ENCODE measurements around the gene CHN1.

Gene CHN1

GRCh38 chr2:175011505-175011904, 6.3 kb upstream of the CHN1 start:
- no peaks in the 10 kb centered on the region for H3K4me1 ChIP-seq (ENCODE audit: control insufficient read depth, insufficient read depth, low read depth, low read length)
- H4K91ac ChIP-seq (ENCODE audit: low read length): no peak overlapping the region
- no peak overlapping the region for H2AK5ac ChIP-seq (ENCODE audit: low read length, severe bottlenecking)
- H3K27ac ChIP-seq (ENCODE audit: low read length, poor library complexity, severe bottlenecking): no peak overlapping the region
- H3K4me2 ChIP-seq (ENCODE audit: low read length, poor library complexity, severe bottlenecking): no peak overlapping the region
- WGBS: 79% methylated on average over 1 of the region's 1 CpG
- no peak overlapping the region for H2BK15ac ChIP-seq (ENCODE audit: low read depth, poor library complexity, severe bottlenecking)
- H3K36me3 ChIP-seq (ENCODE audit: control insufficient read depth in 1 of 2, insufficient read depth in 2 of 2, low read depth in 1 of 2, low read length in 2 of 2): no peaks in the 10 kb centered on the region
- H4K8ac ChIP-seq (ENCODE audit: low read length): no peak overlapping the region
- no peak overlapping the region for H2AFZ ChIP-seq (ENCODE audit: low read depth, low read length)
- no peaks in the 10 kb centered on the region for H3K9me3 ChIP-seq (ENCODE audit: control insufficient read depth, low read length)
- no peak for DNase-seq
- H2BK12ac ChIP-seq (ENCODE audit: low read length in 2 of 2): no peak overlapping the region
- no peak overlapping the region for H3K4me3 ChIP-seq (ENCODE audit: insufficient read depth in 1 of 2, low read depth in 1 of 2, low read length in 2 of 2)
- no peaks in the 10 kb centered on the region for H3K79me1 ChIP-seq (replicated peaks; ENCODE audit: low read length, poor library complexity, severe bottlenecking)
- H3K23ac ChIP-seq (ENCODE audit: low read length in 2 of 2): no peak overlapping the region
- no peak overlapping the region for H2BK120ac ChIP-seq (ENCODE audit: low read depth, low read length)
- H3K18ac ChIP-seq (ENCODE audit: low read depth in 1 of 2, low read length in 2 of 2): no peak overlapping the region
- no peak overlapping the region for H2BK5ac ChIP-seq (ENCODE audit: low read depth, low read length, poor library complexity, severe bottlenecking)
- peaks cover 15 to 16% of the 10 kb centered on the region in 2 experiments for H3K27me3 ChIP-seq (ENCODE audit: control insufficient read depth in 1 of 2, insufficient read depth in 1 of 2, low read length in 2 of 2)
- H3K14ac ChIP-seq (ENCODE audit: low read length in 2 of 2): no peak overlapping the region
- no peak overlapping the region for H3K9ac ChIP-seq (ENCODE audit: low read length)
- no peak overlapping the region for H3K4ac ChIP-seq (ENCODE audit: low read depth in 1 of 2, low read length in 2 of 2)

GRCh38 chr2:175010848-175011254, 5.7 kb upstream of the CHN1 start:
- H3K4ac ChIP-seq (ENCODE audit: low read depth in 1 of 2, low read length in 2 of 2): no peak overlapping the region
- no peak overlapping the region for H2BK5ac ChIP-seq (ENCODE audit: low read depth, low read length, poor library complexity, severe bottlenecking)
- no peaks in the 10 kb centered on the region for H3K9me3 ChIP-seq (ENCODE audit: control insufficient read depth, low read length)
- H2BK12ac ChIP-seq (ENCODE audit: low read length in 2 of 2): no peak overlapping the region
- no peak overlapping the region for H2BK15ac ChIP-seq (ENCODE audit: low read depth, poor library complexity, severe bottlenecking)
- 33% methylated on average over 1 of the region's 1 CpG for WGBS
- H2AFZ ChIP-seq (ENCODE audit: low read depth, low read length): no peak overlapping the region
- no peaks in the 10 kb centered on the region for H3K36me3 ChIP-seq (ENCODE audit: control insufficient read depth in 1 of 2, insufficient read depth in 2 of 2, low read depth in 1 of 2, low read length in 2 of 2)
- no peaks in the 10 kb centered on the region for H3K4me1 ChIP-seq (ENCODE audit: control insufficient read depth, insufficient read depth, low read depth, low read length)
- no peak overlapping the region for H4K8ac ChIP-seq (ENCODE audit: low read length)
- H3K18ac ChIP-seq (ENCODE audit: low read depth in 1 of 2, low read length in 2 of 2): no peak overlapping the region
- H2AK5ac ChIP-seq (ENCODE audit: low read length, severe bottlenecking): no peak overlapping the region
- H3K14ac ChIP-seq (ENCODE audit: low read length in 2 of 2): no peak overlapping the region
- H3K9ac ChIP-seq (ENCODE audit: low read length): no peak overlapping the region
- no peak overlapping the region for H3K27ac ChIP-seq (ENCODE audit: low read length, poor library complexity, severe bottlenecking)
- H3K4me3 ChIP-seq (ENCODE audit: insufficient read depth in 1 of 2, low read depth in 1 of 2, low read length in 2 of 2): no peak overlapping the region
- H4K91ac ChIP-seq (ENCODE audit: low read length): no peak overlapping the region
- DNase-seq: no peak
- H3K27me3 ChIP-seq (ENCODE audit: control insufficient read depth in 1 of 2, insufficient read depth in 1 of 2, low read length in 2 of 2): peaks cover 22 to 23% of the 10 kb centered on the region in 2 experiments
- no peak overlapping the region for H3K23ac ChIP-seq (ENCODE audit: low read length in 2 of 2)
- no peak overlapping the region for H2BK120ac ChIP-seq (ENCODE audit: low read depth, low read length)
- no peaks in the 10 kb centered on the region for H3K79me1 ChIP-seq (replicated peaks; ENCODE audit: low read length, poor library complexity, severe bottlenecking)
- H3K4me2 ChIP-seq (ENCODE audit: low read length, poor library complexity, severe bottlenecking): no peak overlapping the region

- H4K91ac ChIP-seq (ENCODE audit: low read length): no peak overlapping the region
- WGBS: 92% methylated on average over 2 of the region's 3 CpGs
- H3K9ac ChIP-seq (ENCODE audit: low read length): no peak overlapping the region
- no peaks in the 10 kb centered on the region for H3K79me1 ChIP-seq (replicated peaks; ENCODE audit: low read length, poor library complexity, severe bottlenecking)
- no peak overlapping the region for H2BK12ac ChIP-seq (ENCODE audit: low read length in 2 of 2)
- H4K8ac ChIP-seq (ENCODE audit: low read length): no peak overlapping the region
- no peak overlapping the region for H2BK5ac ChIP-seq (ENCODE audit: low read depth, low read length, poor library complexity, severe bottlenecking)
- no peak overlapping the region for H3K27ac ChIP-seq (ENCODE audit: low read length, poor library complexity, severe bottlenecking)
- no peak overlapping the region for H2AK5ac ChIP-seq (ENCODE audit: low read length, severe bottlenecking)
- peaks cover 4% of the 10 kb centered on the region for H3K4me1 ChIP-seq (ENCODE audit: control insufficient read depth, insufficient read depth, low read depth, low read length)
- H3K9me3 ChIP-seq (ENCODE audit: control insufficient read depth, low read length): no peaks in the 10 kb centered on the region
- H3K23ac ChIP-seq (ENCODE audit: low read length in 2 of 2): no peak overlapping the region
- H2BK15ac ChIP-seq (ENCODE audit: low read depth, poor library complexity, severe bottlenecking): no peak overlapping the region
- H3K4ac ChIP-seq (ENCODE audit: low read depth in 1 of 2, low read length in 2 of 2): no peak overlapping the region
- H3K36me3 ChIP-seq (ENCODE audit: control insufficient read depth in 1 of 2, insufficient read depth in 2 of 2, low read depth in 1 of 2, low read length in 2 of 2): no peaks in the 10 kb centered on the region
- H3K14ac ChIP-seq (ENCODE audit: low read length in 2 of 2): no peak overlapping the region
- H3K4me3 ChIP-seq (ENCODE audit: insufficient read depth in 1 of 2, low read depth in 1 of 2, low read length in 2 of 2): no peak overlapping the region
- no peak overlapping the region for H2AFZ ChIP-seq (ENCODE audit: low read depth, low read length)
- no peak overlapping the region for H3K18ac ChIP-seq (ENCODE audit: low read depth in 1 of 2, low read length in 2 of 2)
- H2BK120ac ChIP-seq (ENCODE audit: low read depth, low read length): no peak overlapping the region
- H3K4me2 ChIP-seq (ENCODE audit: low read length, poor library complexity, severe bottlenecking): no peak overlapping the region
- peaks cover 27% of the 10 kb centered on the region in 2 experiments for H3K27me3 ChIP-seq (ENCODE audit: control insufficient read depth in 1 of 2, insufficient read depth in 1 of 2, low read length in 2 of 2)
- no peak for DNase-seq
Observed at GRCh38 chr2:175009917-175010621, 4.9 kb upstream of the CHN1 start.

- H4K8ac ChIP-seq (ENCODE audit: low read length): no peak overlapping the region
- peaks cover 8% of the 10 kb centered on the region for H3K4me1 ChIP-seq (ENCODE audit: control insufficient read depth, insufficient read depth, low read depth, low read length)
- H3K23ac ChIP-seq (ENCODE audit: low read length in 2 of 2): no peak overlapping the region
- no peaks in the 10 kb centered on the region for H3K36me3 ChIP-seq (ENCODE audit: control insufficient read depth in 1 of 2, insufficient read depth in 2 of 2, low read depth in 1 of 2, low read length in 2 of 2)
- no peak overlapping the region for H3K27ac ChIP-seq (ENCODE audit: low read length, poor library complexity, severe bottlenecking)
- peaks cover 27% of the 10 kb centered on the region in 2 experiments for H3K27me3 ChIP-seq (ENCODE audit: control insufficient read depth in 1 of 2, insufficient read depth in 1 of 2, low read length in 2 of 2)
- DNase-seq: no peak
- H3K9ac ChIP-seq (ENCODE audit: low read length): no peak overlapping the region
- H2BK120ac ChIP-seq (ENCODE audit: low read depth, low read length): no peak overlapping the region
- no peak overlapping the region for H2BK5ac ChIP-seq (ENCODE audit: low read depth, low read length, poor library complexity, severe bottlenecking)
- WGBS: 64% methylated on average over 3 of the region's 3 CpGs
- no peak overlapping the region for H3K4me2 ChIP-seq (ENCODE audit: low read length, poor library complexity, severe bottlenecking)
- no peak overlapping the region for H3K4me3 ChIP-seq (ENCODE audit: insufficient read depth in 1 of 2, low read depth in 1 of 2, low read length in 2 of 2)
- H3K4ac ChIP-seq (ENCODE audit: low read depth in 1 of 2, low read length in 2 of 2): no peak overlapping the region
- H3K9me3 ChIP-seq (ENCODE audit: control insufficient read depth, low read length): no peaks in the 10 kb centered on the region
- no peak overlapping the region for H4K91ac ChIP-seq (ENCODE audit: low read length)
- H2BK12ac ChIP-seq (ENCODE audit: low read length in 2 of 2): no peak overlapping the region
- no peak overlapping the region for H2AK5ac ChIP-seq (ENCODE audit: low read length, severe bottlenecking)
- no peak overlapping the region for H2AFZ ChIP-seq (ENCODE audit: low read depth, low read length)
- no peak overlapping the region for H3K18ac ChIP-seq (ENCODE audit: low read depth in 1 of 2, low read length in 2 of 2)
- no peak overlapping the region for H3K14ac ChIP-seq (ENCODE audit: low read length in 2 of 2)
- H3K79me1 ChIP-seq (replicated peaks; ENCODE audit: low read length, poor library complexity, severe bottlenecking): no peaks in the 10 kb centered on the region
- H2BK15ac ChIP-seq (ENCODE audit: low read depth, poor library complexity, severe bottlenecking): no peak overlapping the region
Observed at GRCh38 chr2:175008801-175009495, 3.8 kb upstream of the CHN1 start.
